GM12873 (cell line): Measurements from ENCODE around the gene IGLON5.

Experiments
- CTCF ChIP-seq: IDR thresholded peaks from 2 replicates; pipeline ENCODE4 v1.5.1; 2012; ENCODE audit warnings: low read depth, mild to moderate bottlenecking, moderate library complexity, low read length, control low read depth; ENCODE audit not compliant: insufficient read depth; ENCODE audit errors: missing control alignments

IGLON5 gene

DNA sequence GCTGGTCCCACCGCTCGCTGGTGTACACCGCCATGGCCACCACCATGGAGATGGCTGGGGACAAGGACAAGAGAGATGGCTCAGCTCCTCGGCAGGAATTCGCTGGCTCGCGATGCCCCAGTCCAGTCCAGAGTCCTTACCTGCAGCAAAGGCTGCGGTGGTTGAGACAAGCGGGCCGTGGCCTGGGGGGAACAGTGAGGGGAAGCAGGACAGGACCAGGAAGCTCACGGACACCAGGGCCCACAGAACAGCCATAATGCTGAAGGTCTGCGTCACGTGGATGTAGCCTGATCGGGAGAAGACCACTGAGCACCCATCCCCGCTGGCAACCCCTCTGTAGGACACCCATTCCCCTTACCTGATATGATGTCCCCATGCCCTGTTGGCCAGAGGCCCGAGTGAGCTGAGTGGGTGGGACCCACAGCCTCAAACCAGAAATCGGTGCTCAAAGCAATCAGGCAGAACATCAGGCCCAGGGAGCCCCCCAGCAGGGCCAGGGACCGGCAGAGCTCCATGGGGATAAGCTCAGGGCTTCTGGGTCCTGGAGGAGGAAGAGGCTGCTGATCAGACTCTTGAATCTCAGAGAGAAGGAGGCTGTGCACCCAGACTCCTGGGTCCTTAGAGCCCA, 60.7 kb downstream of the IGLON5 start:
- TF ChIP-seq CTCF = no peak

- TF ChIP-seq CTCF = no peak
Measured at GRCh38 chr19:51372649-51373504, 61.4 kb downstream of the IGLON5 start, which contains the start of gene NKG7. TSS of gene NKG7 (minus strand) at chr19:51372654. CDS start at chr19:51372535, 119 bp downstream.

DNA sequence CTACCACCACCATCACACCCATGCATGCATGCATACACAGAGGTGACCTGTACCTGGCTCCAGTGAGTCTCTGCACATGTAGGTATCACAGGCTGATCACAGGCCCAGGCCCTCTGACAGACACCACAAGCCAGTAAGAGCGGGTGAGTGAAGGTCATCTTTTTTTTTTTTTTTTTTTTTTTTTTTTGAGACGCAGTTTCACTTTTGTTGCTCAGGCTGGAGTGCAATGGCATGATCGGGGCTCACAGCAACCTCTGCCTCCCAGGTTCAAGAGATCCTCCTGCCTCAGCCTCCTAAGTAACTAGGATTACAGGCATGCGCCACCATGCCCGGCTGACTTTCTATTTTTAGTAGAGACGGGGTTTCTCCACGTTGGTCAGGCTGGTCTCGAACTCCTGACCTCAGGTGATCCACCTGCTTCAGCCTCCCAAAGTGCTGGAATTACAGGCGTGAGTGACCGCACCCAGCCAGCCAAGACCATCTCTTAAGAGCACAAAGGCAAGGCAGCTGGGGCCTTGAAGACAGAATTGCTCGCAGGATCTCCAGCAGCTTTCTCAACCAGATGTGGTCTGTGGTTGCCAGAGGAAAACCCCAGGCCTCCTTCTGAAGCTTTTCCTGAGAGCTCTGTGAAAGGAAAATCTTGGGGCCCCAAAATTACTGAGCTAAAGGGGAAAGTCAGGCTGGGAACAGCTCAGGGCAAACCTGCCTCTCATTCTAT, 64.2 kb downstream of the IGLON5 start:
- TF ChIP-seq CTCF = no peak

DNA sequence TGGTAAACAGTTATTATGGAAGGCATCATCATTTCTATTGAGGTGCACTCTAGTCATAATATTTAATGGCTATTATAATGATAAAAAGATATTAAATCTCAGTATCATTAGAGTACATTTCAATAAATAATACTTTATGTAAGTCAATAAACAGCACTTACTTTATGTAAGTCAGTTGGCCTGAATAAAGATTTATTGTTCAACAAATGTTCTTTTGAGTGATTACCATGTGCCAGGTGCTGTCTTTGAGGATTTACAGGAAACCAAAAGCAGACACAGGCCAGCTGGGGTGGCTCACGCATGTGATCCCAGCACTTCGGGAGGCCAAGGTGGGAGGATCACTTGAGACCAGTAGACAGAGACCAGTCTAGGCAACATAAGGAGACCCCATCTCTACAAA, 66.0 kb downstream of the IGLON5 start:
- no peak for TF ChIP-seq CTCF

- no peak for TF ChIP-seq CTCF
Measured at GRCh38 chr19:51380379-51380778, 68.9 kb downstream of the IGLON5 start.
